ENCODE data around the gene GNAT3.

The GNAT3 gene

DNA sequence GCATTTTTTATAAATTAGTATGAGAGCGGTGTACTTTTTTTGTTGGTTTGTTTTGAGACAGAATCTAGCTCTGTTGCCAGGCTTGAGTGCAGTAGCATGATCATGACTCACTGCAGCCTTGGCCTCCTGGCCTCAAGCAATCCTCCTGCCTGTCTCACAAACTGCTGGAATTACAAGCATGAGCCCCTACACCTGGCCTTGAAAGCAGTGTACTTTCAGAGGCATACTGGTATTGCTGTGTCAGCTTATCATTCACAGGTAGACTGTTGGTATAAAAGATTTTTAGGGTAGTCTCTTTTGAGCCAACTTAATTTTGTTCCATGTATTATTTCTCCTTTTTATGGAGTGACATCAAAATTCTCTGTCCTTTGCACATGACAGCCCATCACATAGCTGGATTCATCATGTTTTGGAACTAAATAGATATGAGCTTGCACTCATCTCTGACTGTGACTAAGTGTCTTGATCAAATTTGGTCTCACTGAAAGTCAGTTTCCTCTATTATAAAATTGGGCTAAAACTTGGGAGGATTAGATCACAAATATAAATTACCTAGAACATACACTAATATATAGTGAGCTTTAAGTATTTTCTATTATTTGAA lies 12.4 kb downstream of the GNAT3 start:
- DNase-seq, result no peak

DNA sequence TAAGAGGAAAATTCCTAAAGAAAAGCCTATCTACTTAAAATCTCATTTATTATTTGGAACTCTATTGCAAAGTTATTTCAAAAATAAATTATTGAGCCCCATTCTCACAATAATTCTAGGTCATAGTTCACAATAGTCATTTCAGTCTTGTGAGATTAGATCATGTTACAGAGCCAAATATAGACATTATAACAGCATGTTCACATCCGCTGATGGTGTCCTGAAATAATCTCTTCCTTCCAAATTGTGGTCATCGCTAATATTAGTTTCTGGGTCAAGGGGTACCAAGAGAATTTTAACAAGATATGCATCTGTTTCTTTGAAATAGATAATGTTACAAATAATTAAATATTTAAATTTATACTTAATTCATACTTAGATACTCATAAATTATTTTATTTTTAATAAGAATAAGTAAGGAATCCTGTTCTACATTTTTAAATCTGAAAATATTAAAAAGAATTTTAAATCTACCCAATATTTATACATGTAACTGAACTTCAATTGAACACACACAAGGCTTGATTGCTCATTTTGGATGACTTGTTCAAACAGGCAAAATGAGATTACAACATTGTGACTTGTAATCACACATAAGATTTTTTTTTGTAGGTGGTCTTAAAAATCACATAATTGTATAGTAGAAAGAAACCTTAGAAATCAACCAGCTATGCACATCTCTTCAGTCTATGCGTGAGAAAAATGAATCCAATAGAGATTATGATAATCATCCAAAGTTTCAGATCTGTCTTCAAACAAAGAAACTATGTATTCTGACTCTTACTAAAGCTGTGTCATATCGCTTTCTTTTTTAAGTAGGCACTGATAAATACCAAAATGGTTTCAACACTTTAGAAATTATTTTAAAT lies 13.1 kb downstream of the GNAT3 start:
- no peak for DNase-seq

DNA sequence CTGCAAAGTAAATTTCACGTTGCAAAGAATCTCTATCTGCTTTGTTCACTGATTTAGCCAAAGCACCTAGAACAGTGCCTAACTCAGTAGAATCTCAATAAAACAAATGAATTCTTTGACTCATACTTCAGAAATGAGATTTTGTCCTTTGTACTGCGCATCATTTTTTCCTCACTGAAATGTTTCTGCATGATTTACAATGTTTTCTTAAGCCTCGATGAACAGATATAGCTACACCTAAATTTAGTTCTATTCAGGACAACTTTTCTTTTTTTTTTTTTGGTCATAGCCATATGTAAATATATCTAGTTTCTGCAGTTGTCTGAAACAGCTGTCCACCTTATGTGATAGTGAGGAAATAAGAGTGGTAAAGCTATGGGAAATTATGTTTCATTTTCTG lies 15.3 kb downstream of the GNAT3 start:
- no peak for DNase-seq

DNA sequence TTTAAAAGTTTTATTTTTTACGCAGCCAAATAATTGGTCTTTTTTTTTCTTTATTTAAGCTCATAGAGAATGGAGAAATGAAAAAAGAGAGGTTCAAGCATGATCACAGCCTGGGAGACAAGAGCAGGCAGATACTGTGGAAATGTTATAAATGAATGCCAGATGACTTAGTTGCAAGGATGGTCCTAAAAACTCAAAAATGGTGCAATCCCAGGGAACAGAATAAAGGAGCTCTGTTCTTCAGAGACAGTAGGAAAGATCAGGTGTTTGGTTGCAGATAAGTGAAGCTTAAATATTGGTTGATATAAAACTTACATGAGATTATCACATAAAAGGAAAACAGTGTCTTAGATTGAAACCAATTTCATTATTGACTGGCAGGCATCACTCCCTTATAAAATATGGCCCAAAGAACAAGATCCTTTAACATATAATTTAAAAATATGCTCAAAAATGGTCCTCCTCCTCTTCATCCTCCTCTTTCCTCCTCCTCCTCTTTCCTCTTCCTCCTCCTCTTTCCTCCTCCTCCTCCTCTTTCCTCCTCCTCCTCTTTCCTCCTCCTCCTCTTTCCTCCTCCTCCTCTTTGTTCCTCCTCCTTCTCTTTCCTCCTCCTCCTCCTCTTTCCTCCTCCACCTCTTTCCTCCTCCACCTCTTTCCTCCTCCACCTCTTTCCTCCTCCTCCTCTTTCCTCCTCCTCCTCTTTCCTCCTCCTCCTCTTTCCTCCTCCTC lies 18.6 kb downstream of the GNAT3 start:
- no peak for DNase-seq

DNA sequence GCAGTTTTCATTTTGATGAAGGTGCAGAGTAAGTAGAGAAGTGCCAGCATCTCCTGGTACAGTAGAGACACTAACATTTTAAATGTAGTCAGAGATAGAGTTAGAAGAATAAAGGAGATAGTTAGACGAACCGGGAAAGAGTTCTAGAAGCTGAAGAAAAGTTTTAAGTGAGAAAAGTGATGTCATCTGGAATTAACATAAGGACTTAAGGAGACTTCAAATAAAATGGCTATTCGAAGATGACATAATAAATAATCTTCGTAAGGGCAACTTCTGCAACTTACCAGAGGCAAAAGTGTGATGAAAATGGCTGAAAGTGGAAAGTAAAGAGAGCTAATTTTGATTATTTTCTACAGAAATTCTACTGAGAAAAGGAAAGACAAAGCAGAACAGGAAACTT lies 20.4 kb downstream of the GNAT3 start:
- DNase-seq, result no peak

DNA sequence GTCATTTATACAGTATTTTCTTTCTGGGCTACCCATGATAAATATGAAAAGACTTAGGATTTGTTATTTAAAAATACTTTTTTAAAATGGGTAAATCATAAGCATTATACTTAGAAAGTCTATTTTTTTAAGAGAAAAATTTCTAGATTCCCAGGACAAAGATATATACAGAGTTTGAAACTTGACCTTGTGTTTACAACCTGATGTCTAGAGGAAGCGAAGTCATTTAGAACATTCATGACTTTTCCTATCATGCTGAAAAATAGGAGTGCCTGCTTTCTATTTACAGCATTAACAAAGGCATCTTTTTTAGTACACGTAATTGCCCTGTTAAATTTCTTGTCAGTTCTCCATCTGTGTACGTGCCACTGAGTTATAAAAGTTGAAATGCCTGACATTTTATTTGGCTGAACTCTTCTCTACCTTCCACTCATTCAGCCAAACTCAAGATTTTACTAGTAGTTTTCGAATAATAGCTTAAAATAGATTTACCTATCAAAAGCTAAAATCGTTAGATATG lies 23.0 kb downstream of the GNAT3 start:
- no peak for DNase-seq

DNA sequence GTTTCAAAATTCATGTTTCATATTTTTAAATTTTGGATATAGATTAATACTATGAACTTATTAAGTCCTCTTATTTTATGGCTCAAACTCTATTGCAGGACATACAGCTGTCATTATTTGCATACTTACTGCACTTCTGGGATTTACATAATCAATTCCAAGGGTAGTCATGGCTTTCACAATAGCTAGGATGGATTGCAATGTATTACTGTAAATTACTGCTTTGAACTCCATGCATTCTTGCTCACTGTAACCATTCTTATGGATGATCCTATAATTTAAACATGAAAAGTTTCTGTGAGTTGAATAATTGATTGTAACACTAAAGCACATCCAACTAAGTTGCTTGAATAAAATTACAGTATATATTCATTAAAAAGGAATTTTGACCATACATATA lies 23.5 kb downstream of the GNAT3 start:
- no peak for DNase-seq

DNA sequence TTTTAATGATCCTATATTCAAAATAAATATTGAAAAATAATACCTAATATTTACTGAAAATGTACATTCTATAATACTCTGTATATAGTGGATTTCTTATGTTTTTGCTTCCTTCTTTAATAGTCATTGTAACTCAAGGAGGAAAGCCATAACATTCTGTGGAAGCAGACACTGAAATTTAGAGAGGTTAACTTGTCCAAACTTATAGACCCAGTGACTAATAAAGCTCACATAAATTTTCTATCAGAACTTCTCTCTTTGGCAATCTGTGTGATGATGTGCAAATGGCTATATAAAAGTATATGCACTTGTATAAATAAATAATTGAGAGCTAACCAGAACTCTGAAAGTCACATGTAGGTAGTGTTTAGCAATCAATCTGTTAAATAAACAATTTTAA lies 26.1 kb downstream of the GNAT3 start:
- DNase-seq, result no peak

DNA sequence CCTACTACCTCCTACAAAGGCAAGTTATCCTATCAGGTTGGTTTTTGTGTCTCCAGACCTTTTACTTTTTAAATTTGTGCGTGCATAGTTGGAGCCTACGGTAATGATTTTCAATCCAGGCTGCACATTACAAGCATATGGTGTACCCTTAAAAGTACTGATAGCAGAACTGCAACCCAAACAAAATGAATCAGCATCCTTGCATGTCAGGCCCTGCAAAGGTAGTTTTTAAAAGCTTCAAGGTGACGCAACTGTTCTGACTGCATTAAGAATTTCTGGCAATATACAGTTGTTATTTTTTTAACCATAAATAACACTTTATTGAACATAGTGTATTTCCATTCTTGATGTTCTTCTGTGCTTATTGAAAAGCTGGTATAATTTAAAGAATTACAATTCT lies 28.9 kb downstream of the GNAT3 start:
- no peak for DNase-seq

DNA sequence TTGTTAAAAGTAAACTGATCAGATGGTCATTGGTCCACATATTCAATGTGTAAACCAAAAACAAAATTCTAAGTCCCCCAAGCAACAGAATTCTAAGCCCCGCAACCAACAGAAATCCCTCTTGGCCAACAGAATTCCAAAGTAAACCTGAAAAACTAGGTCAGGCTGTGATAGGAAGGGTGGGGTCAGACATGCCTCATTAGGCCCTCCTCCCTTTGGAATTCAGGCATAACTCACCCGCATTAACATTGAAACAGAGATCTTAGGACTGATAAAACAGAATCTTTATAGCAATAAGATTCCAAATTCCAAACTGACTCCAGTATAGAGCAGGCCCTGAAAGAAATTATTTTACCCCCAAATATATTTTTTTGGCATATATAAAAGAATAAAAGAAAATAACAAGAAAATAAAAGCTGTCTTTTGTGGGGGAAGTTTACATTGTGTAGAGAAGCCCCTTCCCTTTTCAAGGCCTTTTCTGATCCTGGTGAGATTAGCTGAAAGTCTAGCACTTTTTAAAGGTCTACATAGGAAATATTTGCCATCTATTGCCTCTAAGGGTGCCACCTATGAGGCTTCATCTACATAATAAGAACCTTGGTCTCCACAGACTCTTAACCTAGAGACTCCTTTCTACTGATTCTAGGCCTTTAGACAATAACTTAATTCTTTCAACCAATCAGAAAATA lies 30.5 kb downstream of the GNAT3 start:
- no peak for DNase-seq

DNA sequence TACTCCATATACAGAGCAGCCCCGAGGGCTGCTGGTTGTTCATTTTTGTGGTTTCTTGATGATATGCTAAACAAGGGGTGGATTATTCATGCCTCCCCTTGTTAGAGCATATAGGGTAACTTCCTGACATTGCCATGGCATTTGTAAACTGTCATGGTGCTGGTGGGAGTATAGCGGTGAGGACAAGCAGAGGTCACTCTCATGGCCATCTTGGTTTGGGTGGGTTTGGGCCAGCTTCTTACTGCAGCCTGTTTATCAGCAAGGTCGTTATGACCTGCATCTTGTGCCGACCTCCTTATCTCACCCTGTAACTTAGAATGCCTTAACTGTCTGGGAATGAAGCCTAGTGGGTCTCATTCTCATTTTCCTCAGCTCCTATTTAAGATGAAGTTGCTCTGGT lies 31.3 kb downstream of the GNAT3 start:
- DNase-seq, result no peak

DNA sequence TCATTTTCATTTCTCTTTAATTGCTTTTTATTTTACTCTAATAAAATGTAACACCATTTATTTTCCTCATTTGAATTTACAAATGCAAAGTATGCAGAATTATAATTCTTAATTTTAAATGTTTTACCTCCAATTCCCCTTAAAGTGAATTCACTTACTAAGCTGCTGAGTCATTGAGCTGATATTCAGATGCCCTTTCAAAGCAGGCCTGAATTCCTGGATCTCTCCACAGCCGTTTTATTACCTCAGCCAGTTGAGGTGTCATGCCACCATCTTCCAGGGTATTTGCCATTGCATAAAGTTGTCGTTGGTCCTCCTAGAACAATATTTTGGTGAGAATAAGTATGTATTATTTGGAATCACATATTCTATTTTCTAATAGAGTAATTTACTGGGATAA lies 33.2 kb downstream of the GNAT3 start:
- no peak for DNase-seq

DNA sequence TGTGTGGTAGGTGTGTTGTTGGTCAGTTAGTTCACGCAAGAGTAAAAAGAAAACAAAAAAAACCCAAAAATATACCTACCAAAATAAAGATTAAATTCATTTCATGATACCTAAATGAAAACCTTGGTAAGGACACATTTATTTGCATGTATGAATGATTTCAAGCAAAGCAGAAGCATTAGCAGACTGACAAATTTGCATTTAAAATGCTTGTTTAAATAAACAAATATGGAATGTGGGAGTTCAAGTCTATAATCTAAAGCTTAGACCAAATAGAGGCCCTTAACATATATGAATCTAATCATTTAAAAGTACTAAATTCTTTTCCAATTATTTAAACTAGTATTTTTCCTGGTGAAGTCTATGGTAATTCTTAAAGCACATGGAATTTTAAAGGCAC lies 35.8 kb downstream of the GNAT3 start:
- no peak for DNase-seq

DNA sequence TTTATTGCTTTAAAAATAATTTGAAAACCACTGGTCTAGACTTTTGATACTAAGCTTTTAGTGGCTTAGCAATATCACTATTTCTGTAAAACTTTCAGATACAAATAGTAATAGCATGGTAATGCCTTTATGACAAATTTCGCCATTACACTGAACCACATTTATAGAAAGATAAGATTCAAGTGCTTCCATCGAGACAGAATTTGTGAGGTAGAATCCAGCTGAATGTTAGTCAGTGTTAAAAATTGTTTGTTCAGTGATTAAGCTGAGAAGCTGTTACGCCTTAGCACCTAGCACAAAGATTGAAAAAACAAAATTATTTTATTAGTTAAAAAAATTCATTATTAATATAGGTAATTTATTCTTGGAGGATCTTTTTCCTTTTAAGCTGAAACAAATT lies 36.5 kb downstream of the GNAT3 start:
- no peak for DNase-seq

DNA sequence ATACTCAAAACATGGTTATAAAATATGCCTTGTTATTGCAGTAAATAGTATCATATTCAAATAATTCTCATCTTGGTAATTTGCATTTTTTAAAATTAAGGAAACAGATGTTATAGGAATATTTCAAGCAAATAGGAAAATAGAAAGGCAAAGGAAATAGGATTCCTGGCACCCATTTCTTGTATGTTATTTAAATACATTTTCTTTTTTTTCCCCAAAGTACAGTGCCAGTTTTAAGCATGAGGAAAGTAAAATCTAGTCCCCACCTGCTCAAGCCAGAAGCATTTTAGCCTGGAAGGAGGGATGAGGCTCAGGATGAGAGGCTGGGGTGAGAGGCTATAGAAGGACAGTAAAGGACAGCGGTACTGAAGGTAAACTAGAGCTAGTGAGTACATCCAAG lies 38.1 kb downstream of the GNAT3 start:
- no peak for DNase-seq

DNA sequence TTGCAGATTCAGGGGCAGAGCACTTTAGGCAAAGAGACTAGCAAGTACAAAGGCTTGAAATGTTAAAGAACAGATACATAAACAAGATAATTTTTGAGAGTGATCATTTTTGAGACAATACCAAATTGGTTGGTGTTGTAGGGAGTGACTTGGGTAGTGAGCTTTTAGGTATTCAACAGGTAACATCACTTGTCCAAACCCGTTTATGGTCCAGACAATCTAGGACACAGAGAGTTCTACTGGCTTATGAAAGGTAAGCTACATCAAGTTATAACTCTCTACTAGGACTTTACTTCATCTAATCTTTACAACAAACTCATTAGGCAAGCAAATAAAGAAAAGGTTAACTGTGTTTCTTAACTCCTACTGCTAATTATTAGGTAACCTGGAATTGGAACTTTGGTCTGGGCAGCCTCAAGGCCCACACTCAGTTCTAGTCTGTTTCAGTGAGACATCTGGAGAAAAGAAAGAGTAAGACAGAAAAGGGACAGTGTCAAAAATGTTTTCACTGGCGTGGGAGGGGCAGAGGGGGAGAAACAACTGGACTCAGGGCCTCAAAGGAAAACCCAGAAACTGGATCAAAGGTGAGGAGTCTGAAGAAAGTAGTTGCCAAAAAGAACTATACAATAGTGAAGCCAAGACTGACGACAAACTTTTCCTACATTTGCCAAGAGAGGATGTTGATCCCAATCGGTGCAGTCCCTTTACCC lies 39.2 kb downstream of the GNAT3 start:
- no peak for DNase-seq

DNA sequence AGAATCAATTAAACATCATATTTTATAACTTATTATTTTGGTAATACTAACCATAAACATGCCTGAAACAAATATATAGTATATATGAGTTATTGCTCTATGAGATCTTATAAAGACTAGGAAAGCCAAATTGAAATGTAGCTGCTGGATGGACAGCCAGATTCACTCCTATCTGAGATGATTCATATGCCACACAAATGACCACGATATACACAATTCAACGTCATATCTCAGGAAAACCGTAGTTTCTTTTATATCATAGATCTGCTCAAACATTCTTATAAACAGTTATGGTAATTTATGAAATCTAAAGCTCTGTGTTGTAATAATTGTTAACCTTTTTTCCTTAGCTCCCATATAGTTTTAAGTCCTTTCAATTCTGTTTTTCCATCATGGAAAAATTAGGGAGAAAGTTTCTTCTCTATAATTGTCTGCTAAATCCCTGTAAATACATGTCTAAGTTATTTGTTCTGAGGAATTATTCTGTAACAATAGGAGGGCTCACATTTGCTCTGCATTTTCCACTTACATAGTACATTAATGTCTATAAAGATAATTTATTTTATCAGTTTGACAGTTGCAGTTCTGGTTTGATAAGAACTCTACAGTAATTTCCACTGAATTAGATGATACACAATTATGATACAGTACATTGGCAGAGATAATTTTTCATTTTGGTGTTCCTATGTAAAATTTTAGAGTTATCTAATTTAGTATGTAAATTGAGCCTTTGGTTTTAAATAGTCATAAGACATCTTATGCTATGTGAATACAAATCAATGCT lies 42.7 kb downstream of the GNAT3 start:
- DNase-seq, result no peak

DNA sequence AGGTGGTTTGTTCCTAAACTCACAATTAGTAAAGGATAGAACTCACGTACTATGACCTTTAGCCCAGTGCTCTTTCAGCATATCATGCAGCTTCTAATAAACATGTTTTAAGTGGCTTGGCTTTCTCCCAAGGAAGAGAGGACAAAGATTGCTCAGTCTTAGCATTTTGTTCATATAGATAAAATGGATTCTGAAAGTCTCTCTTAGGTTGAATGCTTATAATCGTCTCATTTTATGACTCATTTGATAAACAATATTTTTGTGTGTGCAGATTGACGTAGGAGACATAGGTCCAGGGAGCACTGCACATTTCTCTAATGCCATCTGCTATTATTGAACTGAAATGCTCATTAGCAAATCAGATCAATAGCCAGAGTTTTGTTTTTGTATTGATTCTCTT lies 44.8 kb downstream of the GNAT3 start:
- DNase-seq, result no peak

DNA sequence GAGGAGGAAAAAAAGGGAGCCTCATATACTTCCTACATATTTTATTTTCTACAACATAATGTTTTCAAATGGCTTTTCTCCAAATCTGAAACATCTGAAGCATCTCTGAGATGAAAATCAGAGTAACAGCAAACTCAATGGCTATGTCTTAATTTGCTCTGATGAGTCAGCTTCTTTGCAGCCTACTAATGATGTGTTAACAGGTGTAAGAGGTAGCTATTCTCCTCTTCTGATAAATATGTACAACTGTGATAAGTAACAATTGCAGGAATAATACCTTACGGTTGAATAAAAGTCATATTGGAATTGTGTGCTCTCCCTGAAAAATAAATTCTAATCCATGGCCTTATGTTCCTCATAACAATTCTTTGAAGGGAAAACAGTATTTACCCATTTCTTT lies 45.2 kb downstream of the GNAT3 start:
- no peak for DNase-seq

DNA sequence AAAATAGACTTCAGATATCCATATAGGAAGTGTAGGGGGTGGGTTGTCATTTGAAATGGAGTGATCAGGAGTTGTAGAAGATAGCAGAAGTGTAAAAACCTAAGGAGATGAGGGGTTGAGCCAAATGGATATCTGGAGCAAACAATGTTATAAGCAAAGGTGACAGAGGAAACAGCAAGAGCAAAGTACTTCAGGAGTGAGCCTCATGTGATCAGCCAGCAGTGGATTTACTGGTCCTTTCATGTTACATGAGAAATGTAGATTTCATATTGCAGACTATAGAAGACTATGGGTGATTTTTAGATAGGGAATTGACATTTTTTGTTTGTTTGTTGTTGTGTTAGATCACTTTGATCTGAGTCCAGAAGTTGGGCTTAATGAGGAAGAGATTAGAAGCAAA lies 47.7 kb downstream of the GNAT3 start:
- DNase-seq, result no peak

DNA sequence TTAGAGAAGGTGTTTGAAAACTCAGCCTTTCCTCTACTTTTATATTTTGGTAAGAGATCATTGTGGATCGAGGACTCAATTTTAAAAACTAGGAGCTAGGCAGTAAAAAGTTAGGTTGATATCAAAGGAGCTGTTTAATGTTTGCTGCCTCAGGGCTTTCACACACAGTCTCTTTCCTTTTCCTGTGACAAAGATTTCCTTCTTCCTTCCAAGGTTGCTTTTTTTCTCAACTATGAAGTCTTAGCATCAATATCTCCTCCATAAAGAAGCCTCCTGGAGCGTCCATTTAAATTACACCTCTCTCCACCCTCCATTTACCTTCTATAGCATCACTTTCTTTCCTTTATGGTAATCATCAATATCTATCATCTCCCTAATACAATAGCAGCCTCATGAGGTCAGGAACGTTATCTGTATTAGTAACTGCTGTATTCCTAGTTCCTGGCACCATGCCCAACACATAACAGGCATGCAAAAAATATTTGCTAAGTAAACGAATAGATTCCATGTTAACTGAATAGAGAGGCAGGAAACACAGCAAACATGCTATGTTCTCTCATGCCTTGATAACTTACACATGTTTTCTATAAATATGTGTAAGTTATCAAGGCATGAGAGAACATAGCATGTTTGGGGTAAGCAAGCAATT lies 48.5 kb downstream of the GNAT3 start:
- DNase-seq, result no peak

Data from activated CD8-positive, alpha-beta memory T cell treated with anti-CD3 and anti-CD28 coated beads, Interleukin-2, amount 50 U/mL, for 4 hours (primary cell).